GM12864 (cell line): ENCODE results near the gene SNAPIN.
"Not testable (repeated sequence)": the region's sequence is repeated elsewhere in the genome, so short reads cannot be mapped to it uniquely, and the experiment has no call there.

Experiments
- DNase-seq: peaks from one replicate; pipeline ENCODE4 v3.0.0-alpha.2; 2011; ENCODE audit warnings: low read depth
- H3K4me3 ChIP-seq: 2 replicates; pipeline ENCODE4 v1.5.1; 2011; ENCODE audit warnings: mild to moderate bottlenecking, low read depth, low read length, control low read depth
- TF ChIP-seq, protein P1 (sequence below): IDR thresholded peaks from 2 replicates; pipeline ENCODE4 v1.5.1; 2011; ENCODE audit warnings: low read depth, mild to moderate bottlenecking, moderate library complexity, low read length, control low read depth, inconsistent platforms; ENCODE audit errors: missing control alignments

SNAPIN gene

DNA sequence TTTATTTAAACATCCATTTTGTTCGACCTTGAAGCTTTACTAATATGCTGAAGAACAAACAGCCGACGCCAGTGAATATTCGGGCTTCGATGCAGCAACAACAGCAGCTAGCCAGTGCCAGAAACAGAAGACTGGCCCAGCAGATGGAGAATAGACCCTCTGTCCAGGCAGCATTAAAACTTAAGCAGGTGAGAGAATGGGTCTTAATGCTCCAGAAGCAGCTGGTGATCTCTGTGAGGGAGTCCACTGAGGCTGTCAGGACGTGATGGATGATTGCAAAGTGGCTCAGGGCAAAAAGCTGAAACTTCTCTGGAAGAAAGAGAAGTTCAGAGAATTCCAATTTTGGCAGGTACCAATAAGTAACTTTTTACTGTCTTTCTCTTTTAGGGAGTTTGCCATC is 20.2 kb upstream of the SNAPIN start:
- no peak overlapping the region for H3K4me3 ChIP-seq
- DNase-seq: no peak
- TF ChIP-seq, protein P1, sequence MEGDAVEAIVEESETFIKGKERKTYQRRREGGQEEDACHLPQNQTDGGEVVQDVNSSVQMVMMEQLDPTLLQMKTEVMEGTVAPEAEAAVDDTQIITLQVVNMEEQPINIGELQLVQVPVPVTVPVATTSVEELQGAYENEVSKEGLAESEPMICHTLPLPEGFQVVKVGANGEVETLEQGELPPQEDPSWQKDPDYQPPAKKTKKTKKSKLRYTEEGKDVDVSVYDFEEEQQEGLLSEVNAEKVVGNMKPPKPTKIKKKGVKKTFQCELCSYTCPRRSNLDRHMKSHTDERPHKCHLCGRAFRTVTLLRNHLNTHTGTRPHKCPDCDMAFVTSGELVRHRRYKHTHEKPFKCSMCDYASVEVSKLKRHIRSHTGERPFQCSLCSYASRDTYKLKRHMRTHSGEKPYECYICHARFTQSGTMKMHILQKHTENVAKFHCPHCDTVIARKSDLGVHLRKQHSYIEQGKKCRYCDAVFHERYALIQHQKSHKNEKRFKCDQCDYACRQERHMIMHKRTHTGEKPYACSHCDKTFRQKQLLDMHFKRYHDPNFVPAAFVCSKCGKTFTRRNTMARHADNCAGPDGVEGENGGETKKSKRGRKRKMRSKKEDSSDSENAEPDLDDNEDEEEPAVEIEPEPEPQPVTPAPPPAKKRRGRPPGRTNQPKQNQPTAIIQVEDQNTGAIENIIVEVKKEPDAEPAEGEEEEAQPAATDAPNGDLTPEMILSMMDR: no peak

DNA sequence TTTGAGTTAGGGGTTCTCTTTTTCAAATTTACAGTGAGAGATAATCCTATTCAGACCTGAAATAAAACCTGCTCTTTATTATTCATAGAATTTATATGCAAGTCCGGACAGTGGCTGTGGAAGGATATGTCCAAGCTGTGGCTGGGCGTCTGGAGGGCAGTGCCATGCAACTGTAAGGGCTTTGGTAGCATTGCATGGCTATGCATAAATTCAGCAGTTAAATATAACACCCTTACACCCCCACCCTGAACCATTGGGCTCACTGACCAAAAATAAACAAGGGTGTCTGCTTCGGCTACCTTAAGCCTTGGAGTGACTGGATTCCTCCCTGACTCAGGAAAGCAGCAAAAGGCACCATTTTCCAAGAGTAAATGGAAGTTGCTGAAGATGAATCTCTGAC is 19.2 kb upstream of the SNAPIN start:
- TF ChIP-seq, protein P1: no peak

DNA sequence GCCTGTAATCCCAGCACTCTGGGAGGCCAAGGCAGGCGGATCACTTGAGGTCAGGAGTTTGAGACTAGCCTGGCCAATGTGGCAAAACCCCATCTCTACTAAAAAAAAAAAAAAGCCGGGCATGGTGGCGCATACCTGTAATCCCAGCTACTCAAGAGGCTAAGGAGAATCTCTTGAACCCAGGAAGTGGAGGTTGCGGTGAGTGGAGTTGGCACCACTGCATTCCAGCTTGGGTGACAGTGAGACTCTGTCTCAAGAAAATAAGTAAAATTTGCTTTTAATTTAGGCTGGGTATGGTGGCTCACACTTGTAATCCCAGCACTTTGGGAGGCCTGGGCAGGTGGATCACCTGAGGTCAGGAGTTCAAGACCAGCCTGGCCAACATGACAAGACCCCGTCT is 18.3 kb upstream of the SNAPIN start:
- not testable (repeated sequence) for H3K4me3 ChIP-seq, DNase-seq

More for the DNA sequence above, 19.2 kb upstream of the SNAPIN start:
- no peak overlapping the region for H3K4me3 ChIP-seq
- no peak for DNase-seq

DNA sequence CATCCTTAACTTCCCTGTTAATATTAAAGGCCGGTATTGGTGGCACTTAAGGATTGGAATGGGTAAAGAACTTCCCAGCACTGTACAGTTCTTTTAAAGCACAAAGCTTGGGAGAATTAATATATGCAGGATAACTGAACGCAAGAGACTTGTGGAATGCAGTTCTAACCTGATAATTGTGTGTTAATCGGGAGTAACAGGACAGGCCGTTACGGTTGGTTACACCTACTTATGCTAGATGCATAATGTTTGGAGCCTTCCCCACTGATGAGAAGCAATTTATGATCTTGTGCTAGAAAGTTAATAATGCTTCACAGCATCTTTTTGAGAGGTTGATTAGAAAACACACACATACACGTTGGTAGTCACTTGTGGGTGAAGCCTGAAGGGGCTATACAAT is 17.6 kb upstream of the SNAPIN start:
- TF ChIP-seq, protein P1: no peak
- H3K4me3 ChIP-seq: no peak overlapping the region
- no peak for DNase-seq

DNA sequence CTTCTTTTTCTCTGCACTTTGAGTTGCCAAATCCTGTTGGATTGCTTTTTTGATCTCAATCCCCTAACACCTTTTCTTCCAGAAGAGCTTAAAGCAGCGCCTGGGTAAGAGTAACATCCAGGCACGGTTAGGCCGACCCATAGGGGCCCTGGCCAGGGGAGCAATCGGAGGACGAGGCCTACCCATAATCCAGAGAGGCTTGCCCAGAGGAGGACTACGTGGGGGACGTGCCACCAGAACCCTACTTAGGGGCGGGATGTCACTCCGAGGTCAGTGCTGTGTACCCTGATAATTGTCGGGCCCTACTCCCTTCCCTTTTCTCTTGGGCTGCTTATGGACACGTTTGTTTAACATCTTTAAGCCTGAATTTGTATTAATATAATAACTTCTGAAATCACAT is 16.3 kb upstream of the SNAPIN start:
- TF ChIP-seq, protein P1: no peak
- H3K4me3 ChIP-seq: no peak overlapping the region
- DNase-seq: no peak

DNA sequence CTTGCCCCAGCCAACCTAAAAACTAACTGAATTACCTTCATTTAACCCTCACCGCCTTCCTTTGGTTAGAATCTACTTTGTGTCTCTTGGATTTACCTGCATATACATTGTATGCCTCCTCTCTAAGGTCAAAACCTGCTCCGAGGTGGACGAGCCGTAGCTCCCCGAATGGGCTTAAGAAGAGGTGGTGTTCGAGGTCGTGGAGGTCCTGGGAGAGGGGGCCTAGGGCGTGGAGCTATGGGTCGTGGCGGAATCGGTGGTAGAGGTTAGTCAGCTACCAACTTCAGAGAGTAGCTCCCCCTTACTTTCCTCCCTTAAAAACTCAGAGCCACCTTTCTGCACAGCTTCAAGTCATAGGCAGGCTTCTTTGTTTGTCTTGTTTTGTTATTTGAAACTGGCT is 15.4 kb upstream of the SNAPIN start:
- TF ChIP-seq, protein P1: no peak
- no peak overlapping the region for H3K4me3 ChIP-seq
- DNase-seq: no peak

DNA sequence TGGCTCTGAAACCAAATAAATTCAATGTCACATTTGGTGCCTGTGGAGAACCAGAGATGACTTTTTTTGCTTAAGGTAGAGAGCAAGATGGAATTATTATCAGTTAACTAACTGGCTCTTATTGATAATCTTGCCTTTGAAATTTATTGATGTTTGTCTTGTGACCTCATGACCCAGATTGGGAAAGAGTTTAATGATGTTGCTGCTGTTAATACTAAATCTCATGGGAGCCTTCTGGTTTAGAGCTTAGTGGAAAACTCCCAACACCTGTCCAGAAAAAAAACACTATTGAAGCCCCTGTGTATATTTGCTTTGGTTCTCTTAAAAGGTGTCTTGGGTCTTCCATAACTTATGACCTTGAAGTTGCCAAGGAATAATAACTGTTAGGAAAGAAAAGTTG is 14.7 kb upstream of the SNAPIN start:
- no peak overlapping the region for H3K4me3 ChIP-seq
- DNase-seq: no peak
- TF ChIP-seq, protein P1: no peak
